Activated CD4-positive, alpha-beta T cell treated with anti-CD3 and anti-CD28 coated beads, Interleukin-2, Interleukin-4, amounts not matched to agents 100 ng/mL and 50 ng/mL, durations not matched to agents 16 hours and 8 hours (primary cell): ENCODE results near the gene ASTN2.
"Not testable (repeated sequence)": the region's sequence is repeated elsewhere in the genome, so short reads cannot be mapped to it uniquely, and the experiment has no call there.

Experiments
- DNase-seq: peaks from one replicate; pipeline ENCODE4 v3.0.0-alpha.2; 2020; ENCODE audit warnings: low spot score

ASTN2 gene

GRCh38 chr9:116697362-116697761 lies 717.5 kb downstream of the ASTN2 start:
- no peak for DNase-seq

- no peak for DNase-seq
Observed at GRCh38 chr9:116695438-116695837, 719.4 kb downstream of the ASTN2 start.

- DNase-seq, result no peak
Observed at GRCh38 chr9:116694785-116695291, 720.0 kb downstream of the ASTN2 start.

GRCh38 chr9:116693233-116693731 lies 721.6 kb downstream of the ASTN2 start:
- DNase-seq, result no peak

- no peak for DNase-seq
Observed at GRCh38 chr9:116692616-116693015, 722.2 kb downstream of the ASTN2 start.

GRCh38 chr9:116691607-116692006 lies 723.2 kb downstream of the ASTN2 start:
- no peak for DNase-seq

GRCh38 chr9:116690805-116691204 lies 724.1 kb downstream of the ASTN2 start:
- not testable (repeated sequence) for DNase-seq

- DNase-seq, result no peak
Observed at GRCh38 chr9:116689486-116690032, 725.3 kb downstream of the ASTN2 start.

- DNase-seq, result no peak
Observed at GRCh38 chr9:116688806-116689485, 725.9 kb downstream of the ASTN2 start.

- DNase-seq, result no peak
Observed at GRCh38 chr9:116687754-116688135, 727.1 kb downstream of the ASTN2 start.

GRCh38 chr9:116687074-116687753 lies 727.6 kb downstream of the ASTN2 start, which contains the start of gene TRIM32:
TRIM32 (plus strand) TSS chr9:116687305; CDS start chr9:116697743, 10,438 bp downstream.
- DNase-seq, result peak; percentile 93

GRCh38 chr9:116686693-116687073 lies 728.2 kb downstream of the ASTN2 start:
- DNase-seq, result no peak

- no peak for DNase-seq
Observed at GRCh38 chr9:116686135-116686534, 728.7 kb downstream of the ASTN2 start.

- DNase-seq, result no peak
Observed at GRCh38 chr9:116685166-116685565, 729.7 kb downstream of the ASTN2 start.

GRCh38 chr9:116683535-116683934 lies 731.3 kb downstream of the ASTN2 start:
- DNase-seq, result no peak

- no peak for DNase-seq
Observed at GRCh38 chr9:116674210-116674980, 740.5 kb downstream of the ASTN2 start.

- DNase-seq, result no peak
Observed at GRCh38 chr9:116673375-116673774, 741.5 kb downstream of the ASTN2 start.

GRCh38 chr9:116671605-116672004 lies 743.3 kb downstream of the ASTN2 start:
- no peak for DNase-seq

- no peak for DNase-seq
Observed at GRCh38 chr9:116668970-116669695, 745.7 kb downstream of the ASTN2 start.

- DNase-seq, result no peak
Observed at GRCh38 chr9:116663581-116663980, 751.3 kb downstream of the ASTN2 start.

GRCh38 chr9:116662646-116663310 lies 752.1 kb downstream of the ASTN2 start:
- DNase-seq, result no peak
